IPS-18c (cell line): ENCODE measurements around the gene ABCD4.
"Not testable (repeated sequence)": the region's sequence is repeated elsewhere in the genome, so short reads cannot be mapped to it uniquely, and the experiment has no call there.

Source experiments
- H3K4me3 ChIP-seq: 2 replicates; pipeline ENCODE4 v1.7.0; 2013; ENCODE audit warnings: low read depth, mild to moderate bottlenecking, low read length, moderate library complexity; ENCODE audit not compliant: insufficient read depth
- H3K9me3 ChIP-seq: one replicate; pipeline ENCODE4 v1.6.1; 2013; ENCODE audit warnings: mild to moderate bottlenecking, low read length, moderate library complexity; ENCODE audit not compliant: control insufficient read depth, insufficient read depth

ABCD4 gene

GRCh38 chr14:74270382-74271177, 32.2 kb downstream of the ABCD4 start:
- not testable (repeated sequence) for H3K9me3 ChIP-seq, H3K4me3 ChIP-seq

- Histone ChIP-seq H3K4me3 (no peak overlapping the region), H3K9me3 (no peaks in the 10 kb centered on the region)
Observed at GRCh38 chr14:74267588-74267987, 35.1 kb downstream of the ABCD4 start.

- Histone ChIP-seq H3K9me3 (no peaks in the 10 kb centered on the region), H3K4me3 (no peak overlapping the region)
Observed at GRCh38 chr14:74265301-74265965, 37.3 kb downstream of the ABCD4 start.

GRCh38 chr14:74263921-74264320, 38.8 kb downstream of the ABCD4 start:
- Histone ChIP-seq H3K4me3 (no peak overlapping the region), H3K9me3 (peaks cover 2% of the 10 kb centered on the region)

GRCh38 chr14:74263181-74263580, 39.6 kb downstream of the ABCD4 start:
- Histone ChIP-seq H3K4me3 (no peak overlapping the region), H3K9me3 (peaks cover 2% of the 10 kb centered on the region)

- Histone ChIP-seq H3K4me3 (no peak overlapping the region), H3K9me3 (peaks cover 2% of the 10 kb centered on the region)
Observed at GRCh38 chr14:74262076-74262475, 40.7 kb downstream of the ABCD4 start.

GRCh38 chr14:74261288-74261687, 41.4 kb downstream of the ABCD4 start:
- peaks cover 2% of the 10 kb centered on the region for H3K9me3 ChIP-seq
- no peak overlapping the region for H3K4me3 ChIP-seq

- H3K4me3 ChIP-seq = no peak overlapping the region
- H3K9me3 ChIP-seq = peaks cover 2% of the 10 kb centered on the region
Observed at GRCh38 chr14:74260525-74261233, 42.1 kb downstream of the ABCD4 start.

- Histone ChIP-seq H3K9me3 (peaks cover 2% of the 10 kb centered on the region), H3K4me3 (no peak overlapping the region)
Observed at GRCh38 chr14:74259513-74259912, 43.2 kb downstream of the ABCD4 start.

- peak overlapping the region; percentile 56; the same call in 1 of the 2 replicates for H3K4me3 ChIP-seq
Observed at GRCh38 chr14:74258764-74259035, 44.0 kb downstream of the ABCD4 start.

GRCh38 chr14:74257941-74258763, 44.6 kb downstream of the ABCD4 start:
- Histone ChIP-seq H3K9me3 (peaks cover 2% of the 10 kb centered on the region), H3K4me3 (peak overlapping the region; percentile 56)

More at GRCh38 chr14:74258764-74259035, 44.0 kb downstream of the ABCD4 start:
- H3K9me3 ChIP-seq = peaks cover 2% of the 10 kb centered on the region

- H3K4me3 ChIP-seq = peak overlapping the region; percentile 56
- peaks cover 2% of the 10 kb centered on the region for H3K9me3 ChIP-seq
Observed at GRCh38 chr14:74257078-74257940, 45.4 kb downstream of the ABCD4 start.

- Histone ChIP-seq H3K4me3 (no peak overlapping the region), H3K9me3 (peaks cover 2% of the 10 kb centered on the region)
Observed at GRCh38 chr14:74255281-74255680, 47.5 kb downstream of the ABCD4 start.

- Histone ChIP-seq H3K4me3 (no peak overlapping the region), H3K9me3 (no peaks in the 10 kb centered on the region)
Observed at GRCh38 chr14:74249433-74250375, 53.0 kb downstream of the ABCD4 start.

GRCh38 chr14:74248017-74248416, 54.7 kb downstream of the ABCD4 start:
- Histone ChIP-seq H3K9me3 (no peaks in the 10 kb centered on the region), H3K4me3 (no peak overlapping the region)

GRCh38 chr14:74246542-74246941, 56.2 kb downstream of the ABCD4 start:
- H3K4me3 ChIP-seq = no peak overlapping the region
- H3K9me3 ChIP-seq = no peaks in the 10 kb centered on the region
